GM12878 (cell line): ENCODE results near the gene MEF2D. TPM values are rescaled to one million over a fixed set of nuclear protein-coding genes. Genes with fewer than 3 reads are reported as not detected.

Experiments used
- CEBPB ChIP-seq, 2 experiments: fragments of 150-350 bp in 1 of 2; IDR thresholded peaks; 2 replicates each; pipeline ENCODE4 v1.6.1; 2012 to 2014; ENCODE audit warnings: low read depth in 2 of 2, low read length in 2 of 2, borderline replicate concordance in 1 of 2, inconsistent platforms in 1 of 2
- CREM ChIP-seq: IDR thresholded peaks from 2 replicates; pipeline ENCODE4 v1.6.1; 2014; ENCODE audit warnings: antibody characterized with exemption, low read depth
- DPF2 ChIP-seq: fragments of 450-650 bp; IDR thresholded peaks from 2 replicates; pipeline ENCODE4 v1.6.1; 2017; ENCODE audit warnings: mild to moderate bottlenecking
- EED ChIP-seq: sonication (generic); IDR thresholded peaks from 2 replicates; pipeline ENCODE4 v1.6.1; 2016; ENCODE audit warnings: antibody characterized with exemption, low read depth
- ELK1 ChIP-seq: IDR thresholded peaks from 2 replicates; pipeline ENCODE4 v1.6.1; 2012; ENCODE audit warnings: low read depth, low read length, improper control_type of control experiment
- FOS ChIP-seq: IDR thresholded peaks from 3 replicates; pipeline ENCODE4 v1.6.1; 2011; ENCODE audit warnings: borderline replicate concordance; ENCODE audit not compliant: insufficient read length; ENCODE audit errors: extremely low read depth
- GATAD2B ChIP-seq: fragments of 450-650 bp; conservative IDR thresholded peaks from 2 replicates; pipeline ENCODE4 v1.6.1; 2017; ENCODE audit warnings: low read depth, mild to moderate bottlenecking, moderate library complexity
- JUNB ChIP-seq: IDR thresholded peaks from 2 replicates; pipeline ENCODE4 v1.6.1; 2016; ENCODE audit warnings: antibody characterized with exemption, mild to moderate bottlenecking
- KAT2A ChIP-seq: conservative IDR thresholded peaks from 2 replicates; pipeline ENCODE4 v1.6.1; 2011; ENCODE audit warnings: low read depth, low read length; ENCODE audit not compliant: control insufficient read depth
- KLF5 ChIP-seq: fragments of 450-650 bp; IDR thresholded peaks from 2 replicates; pipeline ENCODE4 v1.6.1; 2014; ENCODE audit warnings: mild to moderate bottlenecking; ENCODE audit not compliant: partially characterized antibody
- MYB ChIP-seq: fragments of 150-350 bp; IDR thresholded peaks from 2 replicates; pipeline ENCODE4 v1.6.1; 2014; ENCODE audit warnings: mild to moderate bottlenecking, low read depth, low read length, borderline replicate concordance
- NR2C2 ChIP-seq: IDR thresholded peaks from 2 replicates; pipeline ENCODE4 v1.6.1; 2011; ENCODE audit warnings: borderline replicate concordance, low read depth; ENCODE audit not compliant: control insufficient read depth, insufficient read length
- PML ChIP-seq: IDR thresholded peaks from 2 replicates; pipeline ENCODE4 v1.6.1; 2012; ENCODE audit warnings: low read length, inconsistent platforms
- RBBP5 ChIP-seq: fragments of 200-600 bp; sonication (generic); conservative IDR thresholded peaks from 2 replicates; pipeline ENCODE4 v1.6.1; 2016
- SMC3 ChIP-seq: IDR thresholded peaks from 2 replicates; pipeline ENCODE4 v1.6.1; 2011; ENCODE audit warnings: low read length, improper control_type of control experiment, borderline replicate concordance
- TAF1 ChIP-seq: IDR thresholded peaks from 2 replicates; pipeline ENCODE4 v1.6.1; 2011; ENCODE audit warnings: mild to moderate bottlenecking, low read depth, low read length, borderline replicate concordance
- TARDBP ChIP-seq: IDR thresholded peaks from 2 replicates; pipeline ENCODE4 v1.6.1; 2016; ENCODE audit warnings: borderline replicate concordance
- ZBED1 ChIP-seq: IDR thresholded peaks from 2 replicates; pipeline ENCODE4 v1.6.1; 2016; ENCODE audit warnings: borderline replicate concordance
- polyA plus RNA-seq, 11 experiments: library from polyadenylated mRNA; depleted of rRNA in 4 of 11; unstranded in 6 of 11; stranded (reverse) in 5 of 11; fragments of >200 nt; fragmentation: Nextera tagmentation in 4 of 11; fragmentation: Illumina TruSeq in 1 of 11; extraction: Ambion mirVana in 4 of 11; extraction: Trizol in 1 of 11; gene quantifications; 1 replicate in 1 of 11; 2 replicates in 10 of 11; pipeline versions ENCODE4 v1.2.1 to v1.2.3, GENCODE V29; 2011 to 2016; ENCODE audit warnings: inconsistent platforms in 2 of 11, missing spikeins in 2 of 11, low read depth in 1 of 11
- total RNA-seq, 4 experiments: library from RNA; depleted of rRNA in 3 of 4; stranded (reverse); fragments of >200 nt in 3 of 4; fragmentation: Illumina TruSeq in 1 of 4; extraction: Trizol in 1 of 4; gene quantifications; 2 replicates each; pipeline versions ENCODE4 v1.2.1 to v1.2.3, GENCODE V29; 2013 to 2021
- TF ChIP-seq, protein P1 (sequence below): fragments of 450-650 bp; IDR thresholded peaks from 2 replicates; pipeline ENCODE4 v1.6.1; 2017; ENCODE audit warnings: mild to moderate bottlenecking, moderate library complexity
- TF ChIP-seq, protein P2 (sequence below): fragments of 450-650 bp; IDR thresholded peaks from 2 replicates; pipeline ENCODE4 v1.6.1; 2017; ENCODE audit warnings: antibody characterized with exemption, mild to moderate bottlenecking, moderate library complexity
- TF ChIP-seq, protein P3 (sequence below): fragments of 450-650 bp; IDR thresholded peaks from 2 replicates; pipeline ENCODE4 v1.6.1; 2017; ENCODE audit warnings: mild to moderate bottlenecking

The MEF2D gene
- total and polyA plus RNA-seq, 10 of the 15 experiments (the other 5 are each of a cell fraction or from before 2014, with no cell fraction given), result 0.61 to 53.0 (median 15.2) TPM

DNA sequence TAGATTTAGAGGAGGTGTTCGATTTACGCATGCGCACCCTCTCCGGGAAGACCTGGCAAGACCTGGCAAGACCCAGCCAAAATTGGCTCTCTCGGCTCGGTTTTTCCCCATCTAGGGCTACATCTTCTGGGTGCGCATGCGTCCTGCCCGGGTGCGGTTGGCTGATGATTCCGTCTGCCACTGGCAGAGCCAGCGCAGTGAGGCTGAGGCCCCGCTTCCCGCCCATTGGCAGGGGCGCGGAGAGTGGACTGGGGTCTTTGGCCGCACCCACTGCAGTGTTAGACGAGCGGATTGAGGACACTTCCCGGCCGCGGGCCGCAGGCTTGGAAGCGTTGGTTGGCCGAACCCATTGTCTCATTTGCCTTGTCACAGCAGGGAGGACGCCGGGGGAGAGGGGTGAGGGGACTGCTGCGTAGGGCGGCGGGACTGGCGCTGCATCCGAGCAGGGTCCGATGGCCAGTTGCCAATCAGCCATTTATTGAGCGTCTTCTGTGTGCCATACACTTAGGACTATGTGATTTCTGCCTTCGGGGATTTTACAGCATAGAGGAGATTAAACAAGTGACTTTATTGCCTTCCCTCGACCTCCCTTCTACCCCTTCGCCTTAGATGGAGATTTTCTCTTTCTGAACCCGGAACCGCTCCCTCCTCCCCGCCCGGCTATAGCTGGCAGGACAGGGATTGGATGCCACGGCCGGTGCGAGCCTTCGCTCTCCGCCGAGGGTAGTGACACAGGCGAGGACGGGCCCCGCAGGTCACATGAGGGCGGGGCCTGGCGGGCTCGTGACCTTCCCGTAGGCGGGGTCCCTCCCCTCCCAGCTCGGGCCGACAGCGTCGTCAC, 43.7 kb downstream of the MEF2D start (continued):
- TF ChIP-seq, protein P1, sequence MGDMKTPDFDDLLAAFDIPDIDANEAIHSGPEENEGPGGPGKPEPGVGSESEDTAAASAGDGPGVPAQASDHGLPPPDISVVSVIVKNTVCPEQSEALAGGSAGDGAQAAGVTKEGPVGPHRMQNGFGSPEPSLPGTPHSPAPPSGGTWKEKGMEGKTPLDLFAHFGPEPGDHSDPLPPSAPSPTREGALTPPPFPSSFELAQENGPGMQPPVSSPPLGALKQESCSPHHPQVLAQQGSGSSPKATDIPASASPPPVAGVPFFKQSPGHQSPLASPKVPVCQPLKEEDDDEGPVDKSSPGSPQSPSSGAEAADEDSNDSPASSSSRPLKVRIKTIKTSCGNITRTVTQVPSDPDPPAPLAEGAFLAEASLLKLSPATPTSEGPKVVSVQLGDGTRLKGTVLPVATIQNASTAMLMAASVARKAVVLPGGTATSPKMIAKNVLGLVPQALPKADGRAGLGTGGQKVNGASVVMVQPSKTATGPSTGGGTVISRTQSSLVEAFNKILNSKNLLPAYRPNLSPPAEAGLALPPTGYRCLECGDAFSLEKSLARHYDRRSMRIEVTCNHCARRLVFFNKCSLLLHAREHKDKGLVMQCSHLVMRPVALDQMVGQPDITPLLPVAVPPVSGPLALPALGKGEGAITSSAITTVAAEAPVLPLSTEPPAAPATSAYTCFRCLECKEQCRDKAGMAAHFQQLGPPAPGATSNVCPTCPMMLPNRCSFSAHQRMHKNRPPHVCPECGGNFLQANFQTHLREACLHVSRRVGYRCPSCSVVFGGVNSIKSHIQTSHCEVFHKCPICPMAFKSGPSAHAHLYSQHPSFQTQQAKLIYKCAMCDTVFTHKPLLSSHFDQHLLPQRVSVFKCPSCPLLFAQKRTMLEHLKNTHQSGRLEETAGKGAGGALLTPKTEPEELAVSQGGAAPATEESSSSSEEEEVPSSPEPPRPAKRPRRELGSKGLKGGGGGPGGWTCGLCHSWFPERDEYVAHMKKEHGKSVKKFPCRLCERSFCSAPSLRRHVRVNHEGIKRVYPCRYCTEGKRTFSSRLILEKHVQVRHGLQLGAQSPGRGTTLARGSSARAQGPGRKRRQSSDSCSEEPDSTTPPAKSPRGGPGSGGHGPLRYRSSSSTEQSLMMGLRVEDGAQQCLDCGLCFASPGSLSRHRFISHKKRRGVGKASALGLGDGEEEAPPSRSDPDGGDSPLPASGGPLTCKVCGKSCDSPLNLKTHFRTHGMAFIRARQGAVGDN, result peak; percentile 95
- peak; percentile 9; the same call in 1 of the 2 replicates for TF ChIP-seq SMC3
- no peak for TF ChIP-seq JUNB
- no peak for TF ChIP-seq ELK1
- no peak for TF ChIP-seq MYB
- peak; percentile 65 for TF ChIP-seq TAF1
- peak; percentile 70; the same call in 1 of the 2 replicates for TF ChIP-seq CREM
- peak; percentile 82; the same call in 1 of the 2 replicates for TF ChIP-seq PML
- TF ChIP-seq CEBPB (IDR thresholded peaks at IDR 0.05; ENCODE audit: borderline replicate concordance in 1 of 2, low read depth in 2 of 2, low read length in 2 of 2), result no peak
- TF ChIP-seq ZBED1, result no peak
- no peak for TF ChIP-seq NR2C2
- no peak for TF ChIP-seq TARDBP
- TF ChIP-seq KAT2A, result no peak
- peak; percentile 65; the same call in 1 of the 2 replicates for TF ChIP-seq DPF2
- TF ChIP-seq FOS, result no peak
- TF ChIP-seq KLF5, result peak; percentile 37
- TF ChIP-seq RBBP5, result no peak
- TF ChIP-seq, protein P2, sequence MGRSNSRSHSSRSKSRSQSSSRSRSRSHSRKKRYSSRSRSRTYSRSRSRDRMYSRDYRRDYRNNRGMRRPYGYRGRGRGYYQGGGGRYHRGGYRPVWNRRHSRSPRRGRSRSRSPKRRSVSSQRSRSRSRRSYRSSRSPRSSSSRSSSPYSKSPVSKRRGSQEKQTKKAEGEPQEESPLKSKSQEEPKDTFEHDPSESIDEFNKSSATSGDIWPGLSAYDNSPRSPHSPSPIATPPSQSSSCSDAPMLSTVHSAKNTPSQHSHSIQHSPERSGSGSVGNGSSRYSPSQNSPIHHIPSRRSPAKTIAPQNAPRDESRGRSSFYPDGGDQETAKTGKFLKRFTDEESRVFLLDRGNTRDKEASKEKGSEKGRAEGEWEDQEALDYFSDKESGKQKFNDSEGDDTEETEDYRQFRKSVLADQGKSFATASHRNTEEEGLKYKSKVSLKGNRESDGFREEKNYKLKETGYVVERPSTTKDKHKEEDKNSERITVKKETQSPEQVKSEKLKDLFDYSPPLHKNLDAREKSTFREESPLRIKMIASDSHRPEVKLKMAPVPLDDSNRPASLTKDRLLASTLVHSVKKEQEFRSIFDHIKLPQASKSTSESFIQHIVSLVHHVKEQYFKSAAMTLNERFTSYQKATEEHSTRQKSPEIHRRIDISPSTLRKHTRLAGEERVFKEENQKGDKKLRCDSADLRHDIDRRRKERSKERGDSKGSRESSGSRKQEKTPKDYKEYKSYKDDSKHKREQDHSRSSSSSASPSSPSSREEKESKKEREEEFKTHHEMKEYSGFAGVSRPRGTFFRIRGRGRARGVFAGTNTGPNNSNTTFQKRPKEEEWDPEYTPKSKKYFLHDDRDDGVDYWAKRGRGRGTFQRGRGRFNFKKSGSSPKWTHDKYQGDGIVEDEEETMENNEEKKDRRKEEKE, result no peak
- no peak; the same call in none of the 2 replicates for TF ChIP-seq GATAD2B
- TF ChIP-seq EED, result no peak
- TF ChIP-seq, protein P3, sequence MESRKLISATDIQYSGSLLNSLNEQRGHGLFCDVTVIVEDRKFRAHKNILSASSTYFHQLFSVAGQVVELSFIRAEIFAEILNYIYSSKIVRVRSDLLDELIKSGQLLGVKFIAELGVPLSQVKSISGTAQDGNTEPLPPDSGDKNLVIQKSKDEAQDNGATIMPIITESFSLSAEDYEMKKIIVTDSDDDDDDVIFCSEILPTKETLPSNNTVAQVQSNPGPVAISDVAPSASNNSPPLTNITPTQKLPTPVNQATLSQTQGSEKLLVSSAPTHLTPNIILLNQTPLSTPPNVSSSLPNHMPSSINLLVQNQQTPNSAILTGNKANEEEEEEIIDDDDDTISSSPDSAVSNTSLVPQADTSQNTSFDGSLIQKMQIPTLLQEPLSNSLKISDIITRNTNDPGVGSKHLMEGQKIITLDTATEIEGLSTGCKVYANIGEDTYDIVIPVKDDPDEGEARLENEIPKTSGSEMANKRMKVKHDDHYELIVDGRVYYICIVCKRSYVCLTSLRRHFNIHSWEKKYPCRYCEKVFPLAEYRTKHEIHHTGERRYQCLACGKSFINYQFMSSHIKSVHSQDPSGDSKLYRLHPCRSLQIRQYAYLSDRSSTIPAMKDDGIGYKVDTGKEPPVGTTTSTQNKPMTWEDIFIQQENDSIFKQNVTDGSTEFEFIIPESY, result no peak
